ENCODE data around the gene PPM1J.

DNA sequence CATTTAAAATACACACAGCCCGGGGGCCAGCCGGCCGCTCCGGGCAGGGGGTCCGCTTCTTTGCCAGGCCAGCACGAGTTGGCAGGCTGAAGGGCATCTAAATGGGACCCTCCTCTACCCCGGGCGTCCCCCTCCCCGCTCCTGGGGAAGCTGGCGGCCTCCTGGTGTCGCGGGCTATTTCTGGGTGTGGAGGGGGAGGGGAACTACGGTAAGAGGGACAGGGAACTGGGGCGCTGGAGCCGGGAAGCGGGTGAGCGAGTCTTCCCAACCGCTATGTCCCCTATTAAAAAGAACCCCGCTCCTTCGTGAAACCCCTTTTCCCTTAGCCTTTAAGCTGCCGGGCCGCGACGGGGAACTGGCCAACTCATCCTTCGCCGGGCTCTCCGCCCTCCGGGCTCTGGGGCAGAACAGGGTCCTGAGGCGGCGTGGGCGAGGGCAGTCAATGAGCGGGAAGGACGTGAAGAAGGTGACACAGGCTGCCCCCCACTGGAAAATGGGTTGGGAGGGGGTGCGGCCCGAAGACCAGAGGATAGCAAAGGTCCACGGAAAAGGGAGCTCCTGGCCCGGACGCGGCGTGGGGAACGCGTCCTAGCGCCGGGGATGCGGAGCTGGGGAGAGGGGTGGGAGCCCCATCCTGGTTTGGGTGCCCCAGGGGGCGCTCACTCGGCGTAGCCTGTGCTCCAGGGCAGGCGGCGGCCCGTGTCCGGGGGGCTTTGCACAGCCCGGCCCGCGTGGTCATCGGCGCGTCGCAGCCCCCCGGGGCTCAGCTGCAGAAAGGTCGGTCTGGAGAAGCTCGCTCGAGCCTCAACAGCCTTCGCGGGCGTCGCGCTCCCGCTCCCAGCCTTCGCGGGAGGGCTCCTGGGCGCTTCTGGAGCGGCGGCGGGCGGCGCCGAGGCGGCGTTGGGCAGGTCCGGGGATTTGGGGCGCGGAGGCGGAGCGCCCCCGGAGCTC is 544 bp downstream of the PPM1J start:
- TF ChIP-seq, protein P1, sequence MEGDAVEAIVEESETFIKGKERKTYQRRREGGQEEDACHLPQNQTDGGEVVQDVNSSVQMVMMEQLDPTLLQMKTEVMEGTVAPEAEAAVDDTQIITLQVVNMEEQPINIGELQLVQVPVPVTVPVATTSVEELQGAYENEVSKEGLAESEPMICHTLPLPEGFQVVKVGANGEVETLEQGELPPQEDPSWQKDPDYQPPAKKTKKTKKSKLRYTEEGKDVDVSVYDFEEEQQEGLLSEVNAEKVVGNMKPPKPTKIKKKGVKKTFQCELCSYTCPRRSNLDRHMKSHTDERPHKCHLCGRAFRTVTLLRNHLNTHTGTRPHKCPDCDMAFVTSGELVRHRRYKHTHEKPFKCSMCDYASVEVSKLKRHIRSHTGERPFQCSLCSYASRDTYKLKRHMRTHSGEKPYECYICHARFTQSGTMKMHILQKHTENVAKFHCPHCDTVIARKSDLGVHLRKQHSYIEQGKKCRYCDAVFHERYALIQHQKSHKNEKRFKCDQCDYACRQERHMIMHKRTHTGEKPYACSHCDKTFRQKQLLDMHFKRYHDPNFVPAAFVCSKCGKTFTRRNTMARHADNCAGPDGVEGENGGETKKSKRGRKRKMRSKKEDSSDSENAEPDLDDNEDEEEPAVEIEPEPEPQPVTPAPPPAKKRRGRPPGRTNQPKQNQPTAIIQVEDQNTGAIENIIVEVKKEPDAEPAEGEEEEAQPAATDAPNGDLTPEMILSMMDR (IDR thresholded peaks at IDR 0.05), result no peak
- TF ChIP-seq POLR2A (IDR thresholded peaks at IDR 0.05), result no peak

Measured in lower leg skin (tissue), 3 donors.